Memory B cell (primary cell): ENCODE measurements around the gene PLP2.
"Not testable (repeated sequence)": the region's sequence is repeated elsewhere in the genome, so short reads cannot be mapped to it uniquely, and the experiment has no call there.

Experiments
- ATAC-seq: fragments of 150-1000 bp; cut with Tn5 transposase; 2 replicates; pipeline ENCODE4 v1.10.0; 2021; ENCODE audit warnings: low read depth, mild to moderate bottlenecking, moderate library complexity
- DNase-seq, 2 donors: peaks; one replicate each; pipeline ENCODE4 v3.0.0; 2022; ENCODE audit warnings: low spot score in 2 of 2
- H3K27ac Mint-ChIP-seq: one replicate; pipeline ENCODE4 v1.8.0; 2022; ENCODE audit warnings: mild to moderate bottlenecking, moderate library complexity, mixed read lengths
- H3K27me3 Mint-ChIP-seq: one replicate; pipeline ENCODE4 v1.8.0; 2022; ENCODE audit warnings: mixed read lengths
- H3K36me3 Mint-ChIP-seq: one replicate; pipeline ENCODE4 v1.8.0; 2022; ENCODE audit warnings: mild to moderate bottlenecking, mixed read lengths
- H3K4me1 Mint-ChIP-seq: one replicate; pipeline ENCODE4 v1.8.0; 2022; ENCODE audit warnings: mixed read lengths
- H3K4me3 Mint-ChIP-seq: one replicate; pipeline ENCODE4 v1.8.0; 2022; ENCODE audit warnings: mild to moderate bottlenecking, moderate library complexity, mixed read lengths
- H3K9me3 Mint-ChIP-seq: one replicate; pipeline ENCODE4 v1.8.0; 2022; ENCODE audit warnings: mixed read lengths

The PLP2 gene

GRCh38 chrX:49171752-49172279 lies at the start of gene PLP2:
TSS of gene PLP2 (plus strand) at chrX:49171898. CDS start at chrX:49172001, 103 bp downstream.
- H3K27ac Mint-ChIP-seq: peak within 1 kb of the TSS; percentile 95
- DNase-seq: no peak
- peaks cover 15% of the 10 kb centered on the region for H3K36me3 Mint-ChIP-seq
- no peaks in the 10 kb centered on the region for H3K9me3 Mint-ChIP-seq
- no peaks in the 10 kb centered on the region for H3K27me3 Mint-ChIP-seq
- peak within 1 kb of the TSS; percentile 95 for H3K4me3 Mint-ChIP-seq
- peak; percentile 27 for ATAC-seq
- H3K4me1 Mint-ChIP-seq: peaks cover 27% of the 10 kb centered on the region

- Mint-ChIP-seq H3K36me3 (peaks cover 17% of the 10 kb centered on the region), H3K27ac (peak overlapping the region; percentile 97), H3K9me3 (no peaks in the 10 kb centered on the region), H3K27me3 (no peaks in the 10 kb centered on the region), H3K4me1 (peaks cover 22% of the 10 kb centered on the region), H3K4me3 (peak overlapping the region; percentile 96)
- no peak for DNase-seq
- no peak for ATAC-seq
These were observed 49.2 kb upstream of the PLP2 start for GRCh38 chrX:49122499-49122898.

- H3K36me3 Mint-ChIP-seq, DNase-seq, H3K9me3 Mint-ChIP-seq, H3K4me3 Mint-ChIP-seq, ATAC-seq, H3K4me1 Mint-ChIP-seq, H3K27ac Mint-ChIP-seq, H3K27me3 Mint-ChIP-seq: not testable (repeated sequence)
These were observed 43.9 kb upstream of the PLP2 start for GRCh38 chrX:49127742-49128258.

GRCh38 chrX:49129427-49129826 lies 42.3 kb upstream of the PLP2 start:
- H3K27me3 Mint-ChIP-seq: no peaks in the 10 kb centered on the region
- H3K36me3 Mint-ChIP-seq: no peaks in the 10 kb centered on the region
- H3K9me3 Mint-ChIP-seq: no peaks in the 10 kb centered on the region
- no peak overlapping the region for H3K27ac Mint-ChIP-seq
- no peak overlapping the region for H3K4me3 Mint-ChIP-seq
- peak; percentile 83 for ATAC-seq
- H3K4me1 Mint-ChIP-seq: peaks cover 2% of the 10 kb centered on the region
- no peak for DNase-seq

GRCh38 chrX:49132275-49132674 lies 39.4 kb upstream of the PLP2 start:
- H3K4me1 Mint-ChIP-seq, ATAC-seq, H3K9me3 Mint-ChIP-seq, H3K4me3 Mint-ChIP-seq, DNase-seq, H3K27me3 Mint-ChIP-seq, H3K27ac Mint-ChIP-seq, H3K36me3 Mint-ChIP-seq: not testable (repeated sequence)

- Mint-ChIP-seq H3K4me3 (no peak overlapping the region), H3K36me3 (peaks cover 5% of the 10 kb centered on the region), H3K9me3 (no peaks in the 10 kb centered on the region), H3K4me1 (peaks cover 2% of the 10 kb centered on the region), H3K27ac (no peak overlapping the region), H3K27me3 (no peaks in the 10 kb centered on the region)
- ATAC-seq (no peak), DNase-seq (no peak)
These were observed 37.9 kb upstream of the PLP2 start for GRCh38 chrX:49133759-49134158.

- ATAC-seq (no peak), DNase-seq (no peak)
- Mint-ChIP-seq H3K4me3 (no peak overlapping the region), H3K27me3 (no peaks in the 10 kb centered on the region), H3K27ac (no peak overlapping the region), H3K9me3 (no peaks in the 10 kb centered on the region), H3K36me3 (peaks cover 8% of the 10 kb centered on the region), H3K4me1 (no peaks in the 10 kb centered on the region)
These were observed 34.2 kb upstream of the PLP2 start for GRCh38 chrX:49137492-49137891.

GRCh38 chrX:49139713-49140112 lies 32.0 kb upstream of the PLP2 start:
- no peak overlapping the region for H3K4me3 Mint-ChIP-seq
- no peaks in the 10 kb centered on the region for H3K9me3 Mint-ChIP-seq
- DNase-seq: no peak
- peaks cover 10% of the 10 kb centered on the region for H3K36me3 Mint-ChIP-seq
- no peaks in the 10 kb centered on the region for H3K27me3 Mint-ChIP-seq
- no peak overlapping the region for H3K27ac Mint-ChIP-seq
- no peaks in the 10 kb centered on the region for H3K4me1 Mint-ChIP-seq
- ATAC-seq: no peak

GRCh38 chrX:49142264-49142663 lies 29.4 kb upstream of the PLP2 start:
- DNase-seq, H3K4me1 Mint-ChIP-seq, H3K36me3 Mint-ChIP-seq, ATAC-seq, H3K27me3 Mint-ChIP-seq, H3K9me3 Mint-ChIP-seq, H3K4me3 Mint-ChIP-seq, H3K27ac Mint-ChIP-seq: not testable (repeated sequence)

GRCh38 chrX:49143154-49143553 lies 28.5 kb upstream of the PLP2 start:
- H3K9me3 Mint-ChIP-seq, H3K27ac Mint-ChIP-seq, H3K36me3 Mint-ChIP-seq, H3K4me3 Mint-ChIP-seq, DNase-seq, H3K4me1 Mint-ChIP-seq, ATAC-seq, H3K27me3 Mint-ChIP-seq: not testable (repeated sequence)

GRCh38 chrX:49147282-49147681 lies 24.4 kb upstream of the PLP2 start:
- H3K4me3 Mint-ChIP-seq: no peak overlapping the region
- H3K36me3 Mint-ChIP-seq: peaks cover 5% of the 10 kb centered on the region
- H3K27ac Mint-ChIP-seq: no peak overlapping the region
- no peaks in the 10 kb centered on the region for H3K9me3 Mint-ChIP-seq
- H3K4me1 Mint-ChIP-seq: no peaks in the 10 kb centered on the region
- ATAC-seq (no peak), DNase-seq (no peak)
- no peaks in the 10 kb centered on the region for H3K27me3 Mint-ChIP-seq

GRCh38 chrX:49147936-49148335 lies 23.8 kb upstream of the PLP2 start:
- Mint-ChIP-seq H3K4me3 (no peak overlapping the region), H3K9me3 (no peaks in the 10 kb centered on the region), H3K27me3 (no peaks in the 10 kb centered on the region), H3K36me3 (peaks cover 5% of the 10 kb centered on the region), H3K27ac (no peak overlapping the region), H3K4me1 (no peaks in the 10 kb centered on the region)
- ATAC-seq (no peak), DNase-seq (no peak)

GRCh38 chrX:49148390-49149100 lies 23.2 kb upstream of the PLP2 start:
- not testable (repeated sequence) for H3K36me3 Mint-ChIP-seq, H3K27me3 Mint-ChIP-seq, H3K9me3 Mint-ChIP-seq, H3K27ac Mint-ChIP-seq, H3K4me3 Mint-ChIP-seq, H3K4me1 Mint-ChIP-seq, ATAC-seq, DNase-seq

- not testable (repeated sequence) for H3K27ac Mint-ChIP-seq, H3K27me3 Mint-ChIP-seq, H3K9me3 Mint-ChIP-seq, H3K36me3 Mint-ChIP-seq, ATAC-seq, DNase-seq, H3K4me3 Mint-ChIP-seq, H3K4me1 Mint-ChIP-seq
These were observed 22.4 kb upstream of the PLP2 start for GRCh38 chrX:49149291-49149690.

- ATAC-seq: no peak
- DNase-seq: no peak
- no peaks in the 10 kb centered on the region for H3K27me3 Mint-ChIP-seq
- H3K36me3 Mint-ChIP-seq: no peaks in the 10 kb centered on the region
- H3K27ac Mint-ChIP-seq: no peak overlapping the region
- H3K4me3 Mint-ChIP-seq: no peak overlapping the region
- peaks cover 8% of the 10 kb centered on the region for H3K4me1 Mint-ChIP-seq
- H3K9me3 Mint-ChIP-seq: no peaks in the 10 kb centered on the region
These were observed 18.2 kb upstream of the PLP2 start for GRCh38 chrX:49153467-49153866.
